ENCODE data around the gene HSD17B2. TPM values are rescaled to one million over a fixed set of nuclear protein-coding genes. Genes with fewer than 3 reads are reported as not detected.

HSD17B2 gene
- total RNA-seq, 4 donors from 2014 or later: 0.40 TPM; not detected in 3

DNA sequence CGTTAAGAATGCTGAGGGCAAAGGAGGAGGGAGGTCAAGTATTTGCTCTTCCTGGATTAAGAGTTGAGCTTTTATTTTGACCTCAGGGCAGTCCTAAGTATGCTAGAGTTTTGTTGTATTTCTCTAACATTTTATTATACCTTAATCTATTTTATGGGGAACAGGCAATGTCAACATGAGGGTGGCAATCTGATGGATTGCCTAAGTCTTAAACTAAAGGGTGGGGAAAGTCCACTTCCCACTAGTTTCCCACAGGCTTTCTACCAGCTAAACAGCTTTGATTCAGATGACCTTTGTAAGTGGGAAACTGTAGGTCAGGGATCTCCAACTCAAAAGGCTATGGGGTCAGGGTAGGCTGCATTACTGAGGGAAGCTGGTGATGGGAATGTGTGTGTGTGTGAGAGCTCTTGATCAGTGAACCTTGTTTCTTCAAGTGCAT lies 24.9 kb downstream of the HSD17B2 start:
- 43 to 60% methylated on average over 1 of the region's 1 CpG for WGBS, 2 donors (ENCODE audit: low coverage in 1 of 2)
- H3K27me3 ChIP-seq: peaks cover 9% of the 10 kb centered on the region
- ATAC-seq: no peak
- no peak overlapping the region for H3K4me3 ChIP-seq
- no peaks in the 10 kb centered on the region for H3K4me1 ChIP-seq
- no peak for TF ChIP-seq POLR2A (IDR thresholded peaks at IDR 0.05)
- TF ChIP-seq EP300 (IDR thresholded peaks at IDR 0.05): no peak
- TF ChIP-seq, protein P1, sequence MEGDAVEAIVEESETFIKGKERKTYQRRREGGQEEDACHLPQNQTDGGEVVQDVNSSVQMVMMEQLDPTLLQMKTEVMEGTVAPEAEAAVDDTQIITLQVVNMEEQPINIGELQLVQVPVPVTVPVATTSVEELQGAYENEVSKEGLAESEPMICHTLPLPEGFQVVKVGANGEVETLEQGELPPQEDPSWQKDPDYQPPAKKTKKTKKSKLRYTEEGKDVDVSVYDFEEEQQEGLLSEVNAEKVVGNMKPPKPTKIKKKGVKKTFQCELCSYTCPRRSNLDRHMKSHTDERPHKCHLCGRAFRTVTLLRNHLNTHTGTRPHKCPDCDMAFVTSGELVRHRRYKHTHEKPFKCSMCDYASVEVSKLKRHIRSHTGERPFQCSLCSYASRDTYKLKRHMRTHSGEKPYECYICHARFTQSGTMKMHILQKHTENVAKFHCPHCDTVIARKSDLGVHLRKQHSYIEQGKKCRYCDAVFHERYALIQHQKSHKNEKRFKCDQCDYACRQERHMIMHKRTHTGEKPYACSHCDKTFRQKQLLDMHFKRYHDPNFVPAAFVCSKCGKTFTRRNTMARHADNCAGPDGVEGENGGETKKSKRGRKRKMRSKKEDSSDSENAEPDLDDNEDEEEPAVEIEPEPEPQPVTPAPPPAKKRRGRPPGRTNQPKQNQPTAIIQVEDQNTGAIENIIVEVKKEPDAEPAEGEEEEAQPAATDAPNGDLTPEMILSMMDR (IDR thresholded peaks at IDR 0.05): no peak
- no peak for TF ChIP-seq POLR2AphosphoS5 (IDR thresholded peaks at IDR 0.05)
- H3K9me3 ChIP-seq: no peaks in the 10 kb centered on the region
- H3K27ac ChIP-seq: no peak overlapping the region
- H3K36me3 ChIP-seq: no peaks in the 10 kb centered on the region

DNA sequence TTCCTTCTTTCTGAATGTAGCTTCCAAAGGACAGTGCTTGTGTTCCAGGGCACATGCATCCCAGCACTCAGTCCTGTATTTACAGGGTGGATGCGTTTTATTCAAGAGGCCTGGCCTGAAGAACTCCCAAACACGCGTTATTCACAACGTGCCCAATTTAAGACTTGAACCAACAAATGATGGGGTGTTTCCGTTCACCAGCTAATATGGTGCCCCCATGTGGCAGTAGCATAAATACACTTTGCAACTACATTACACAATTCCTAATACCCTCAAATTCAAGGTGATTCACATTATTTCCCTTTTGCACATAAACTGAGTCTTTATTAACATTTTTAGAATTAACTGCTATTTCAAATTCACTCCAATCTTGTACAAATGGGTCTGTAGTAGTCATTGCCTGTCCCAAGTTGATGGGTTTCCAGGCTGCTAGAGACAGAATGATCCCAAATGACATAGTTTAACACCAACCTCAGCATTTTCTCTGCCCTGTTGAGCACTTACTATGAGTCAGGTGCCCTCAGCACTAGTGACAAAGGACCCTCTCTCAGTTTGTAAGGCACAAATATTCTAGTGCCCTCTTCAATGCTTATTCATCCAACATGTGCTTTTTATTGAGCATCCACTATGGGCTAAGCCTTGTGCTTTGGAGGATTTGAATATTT lies 26.9 kb downstream of the HSD17B2 start:
- Histone ChIP-seq H3K27me3 (peaks cover 9% of the 10 kb centered on the region), H3K36me3 (no peaks in the 10 kb centered on the region), H3K27ac (no peak overlapping the region), H3K4me3 (no peak overlapping the region), H3K9me3 (no peaks in the 10 kb centered on the region), H3K4me1 (no peaks in the 10 kb centered on the region)
- no peak for ATAC-seq
- 39 to 42% methylated on average over 5 of the region's 5 CpGs for whole genome bisulfite sequencing, 2 donors (ENCODE audit: low coverage in 1 of 2)
- TF ChIP-seq, protein P1 (IDR thresholded peaks at IDR 0.05): peak in 2 of 4 experiments; percentile 29 to 33
- TF ChIP-seq POLR2AphosphoS5 (IDR thresholded peaks at IDR 0.05): no peak

DNA sequence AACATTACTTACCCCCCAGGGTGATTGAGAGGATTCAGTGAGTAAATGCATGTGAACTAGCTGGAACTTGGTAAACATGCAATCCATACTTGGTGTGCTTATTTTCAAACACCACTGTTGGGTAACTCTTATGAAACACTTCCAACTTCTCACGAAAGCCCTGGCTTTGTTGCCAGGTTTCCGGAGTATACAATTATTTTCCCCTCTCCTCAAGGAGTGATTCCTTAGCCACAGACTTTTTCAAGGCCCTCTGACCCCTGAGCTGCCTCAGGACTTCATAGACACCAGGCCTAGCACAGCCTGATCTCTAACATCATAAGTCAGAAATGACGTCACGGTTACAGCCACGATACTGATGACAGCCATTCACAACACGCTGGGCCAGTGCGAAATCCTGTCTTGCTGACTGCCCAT lies 27.6 kb downstream of the HSD17B2 start:
- no peaks in the 10 kb centered on the region for H3K36me3 ChIP-seq
- no peak overlapping the region for H3K27ac ChIP-seq
- ATAC-seq: no peak
- no peak overlapping the region for H3K4me3 ChIP-seq
- peaks cover 9% of the 10 kb centered on the region for H3K27me3 ChIP-seq
- H3K4me1 ChIP-seq: no peaks in the 10 kb centered on the region
- no peaks in the 10 kb centered on the region for H3K9me3 ChIP-seq
- TF ChIP-seq POLR2AphosphoS5 (IDR thresholded peaks at IDR 0.05): no peak
- no peak for TF ChIP-seq EP300 (IDR thresholded peaks at IDR 0.05)
- TF ChIP-seq, protein P1 (IDR thresholded peaks at IDR 0.05): no peak
- no peak for TF ChIP-seq POLR2A (IDR thresholded peaks at IDR 0.05)
- 57 to 76% methylated on average over 3 to 4 of the region's 7 CpGs for WGBS, 2 donors (ENCODE audit: low coverage in 1 of 2)

DNA sequence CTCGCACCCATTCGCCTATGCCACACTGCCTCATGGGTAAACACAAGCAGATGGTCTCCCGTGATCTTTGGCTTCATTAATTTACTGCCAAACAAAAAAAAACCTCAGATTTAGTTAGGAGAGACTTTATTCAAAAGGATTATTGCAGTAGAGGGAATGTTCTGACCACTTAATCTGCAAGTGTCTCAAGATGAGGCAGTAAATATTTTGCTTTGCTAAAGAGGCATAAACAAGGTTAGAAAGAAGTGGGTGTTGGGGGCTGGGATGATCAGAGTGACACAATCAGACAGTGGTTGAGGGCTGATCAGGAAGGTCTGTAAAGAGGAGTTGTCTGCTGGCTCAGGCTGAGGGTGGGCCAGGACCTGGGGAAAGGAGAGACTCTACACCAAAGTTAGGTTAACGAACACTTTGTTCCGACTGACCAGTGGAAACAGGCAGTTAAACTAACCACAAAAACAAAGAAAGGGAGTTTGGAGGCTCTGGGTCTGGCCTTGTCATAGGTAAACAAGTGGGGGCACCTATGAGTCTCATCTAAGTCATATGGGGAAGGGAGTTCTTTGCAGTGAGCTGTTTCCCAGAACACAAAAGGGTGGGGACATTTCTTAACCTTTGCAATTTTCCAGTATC lies 28.5 kb downstream of the HSD17B2 start:
- 59 to 64% methylated on average over 5 of the region's 5 CpGs for WGBS, 2 donors (ENCODE audit: low coverage in 1 of 2)
- no peak for ATAC-seq
- H3K4me1 ChIP-seq: no peaks in the 10 kb centered on the region

More for the DNA sequence above, 28.5 kb downstream of the HSD17B2 start:
- H3K27me3 ChIP-seq: peaks cover 9% of the 10 kb centered on the region
- TF ChIP-seq POLR2AphosphoS5 (IDR thresholded peaks at IDR 0.05) (no peak), EP300 (IDR thresholded peaks at IDR 0.05) (no peak), POLR2A (IDR thresholded peaks at IDR 0.05) (no peak)
- TF ChIP-seq, protein P1 (IDR thresholded peaks at IDR 0.05): no peak
- H3K27ac ChIP-seq: no peak overlapping the region
- H3K36me3 ChIP-seq: no peaks in the 10 kb centered on the region
- H3K9me3 ChIP-seq: no peaks in the 10 kb centered on the region
- no peak overlapping the region for H3K4me3 ChIP-seq
